ENCODE data around the gene CAMTA1.

DNA sequence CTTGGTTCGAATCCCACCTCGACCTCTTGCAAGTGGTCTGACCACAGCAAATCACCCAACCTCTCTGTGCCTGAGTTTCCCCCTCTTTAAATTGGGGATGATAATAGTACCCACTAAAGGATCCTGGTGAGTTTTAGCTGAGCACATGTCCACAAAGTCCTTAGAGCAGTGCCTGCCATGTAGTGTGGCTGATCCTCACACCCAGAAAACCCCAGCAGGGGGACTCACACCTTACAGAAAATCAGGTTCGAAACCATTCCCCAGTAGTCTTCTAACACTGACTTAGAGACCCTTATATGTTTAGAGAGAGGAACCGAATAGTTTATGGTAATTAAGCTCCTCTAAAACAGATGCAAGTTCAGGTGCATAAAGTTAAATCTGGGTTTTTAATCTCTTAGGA, 89.0 kb downstream of the CAMTA1 start:
- TF ChIP-seq, protein P1, sequence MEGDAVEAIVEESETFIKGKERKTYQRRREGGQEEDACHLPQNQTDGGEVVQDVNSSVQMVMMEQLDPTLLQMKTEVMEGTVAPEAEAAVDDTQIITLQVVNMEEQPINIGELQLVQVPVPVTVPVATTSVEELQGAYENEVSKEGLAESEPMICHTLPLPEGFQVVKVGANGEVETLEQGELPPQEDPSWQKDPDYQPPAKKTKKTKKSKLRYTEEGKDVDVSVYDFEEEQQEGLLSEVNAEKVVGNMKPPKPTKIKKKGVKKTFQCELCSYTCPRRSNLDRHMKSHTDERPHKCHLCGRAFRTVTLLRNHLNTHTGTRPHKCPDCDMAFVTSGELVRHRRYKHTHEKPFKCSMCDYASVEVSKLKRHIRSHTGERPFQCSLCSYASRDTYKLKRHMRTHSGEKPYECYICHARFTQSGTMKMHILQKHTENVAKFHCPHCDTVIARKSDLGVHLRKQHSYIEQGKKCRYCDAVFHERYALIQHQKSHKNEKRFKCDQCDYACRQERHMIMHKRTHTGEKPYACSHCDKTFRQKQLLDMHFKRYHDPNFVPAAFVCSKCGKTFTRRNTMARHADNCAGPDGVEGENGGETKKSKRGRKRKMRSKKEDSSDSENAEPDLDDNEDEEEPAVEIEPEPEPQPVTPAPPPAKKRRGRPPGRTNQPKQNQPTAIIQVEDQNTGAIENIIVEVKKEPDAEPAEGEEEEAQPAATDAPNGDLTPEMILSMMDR (IDR thresholded peaks at IDR 0.05; ENCODE audit: insufficient read depth, low read depth, low read length), result no peak
- TF ChIP-seq EZH2 (IDR thresholded peaks at IDR 0.05; ENCODE audit: insufficient read depth, low read length), result no peak

Measured in astrocyte (in vitro differentiated cells and primary cell).